Fibroblast of skin of scalp (primary cell): ENCODE data around the gene SLC23A3.
"Not testable (repeated sequence)": the region's sequence is repeated elsewhere in the genome, so short reads cannot be mapped to it uniquely, and the experiment has no call there.

Experiments used
- DNase-seq: peaks from one replicate; pipeline ENCODE4 v3.0.0-alpha.2; 2013

The SLC23A3 gene

GRCh38 chr2:219204425-219205164, 34.8 kb upstream of the SLC23A3 start:
- DNase-seq: no peak

- not testable (repeated sequence) for DNase-seq
Observed at GRCh38 chr2:219201331-219201730, 31.5 kb upstream of the SLC23A3 start.

GRCh38 chr2:219200502-219201326, 30.9 kb upstream of the SLC23A3 start:
- DNase-seq: not testable (repeated sequence)

GRCh38 chr2:219199470-219200211, 29.8 kb upstream of the SLC23A3 start:
- no peak for DNase-seq

- no peak for DNase-seq
Observed at GRCh38 chr2:219198974-219199373, 29.1 kb upstream of the SLC23A3 start.

GRCh38 chr2:219197388-219197787, 27.6 kb upstream of the SLC23A3 start:
- no peak for DNase-seq

GRCh38 chr2:219186754-219187456, 17.1 kb upstream of the SLC23A3 start:
- no peak for DNase-seq

- DNase-seq: no peak
Observed at GRCh38 chr2:219184121-219184520, 14.3 kb upstream of the SLC23A3 start.

- no peak for DNase-seq
Observed at GRCh38 chr2:219183151-219183772, 13.4 kb upstream of the SLC23A3 start.

- DNase-seq: no peak
Observed at GRCh38 chr2:219182331-219183150, 12.7 kb upstream of the SLC23A3 start.

GRCh38 chr2:219181531-219181930, 11.7 kb upstream of the SLC23A3 start:
- DNase-seq: no peak

GRCh38 chr2:219180961-219181360, 11.1 kb upstream of the SLC23A3 start:
- no peak for DNase-seq

- no peak for DNase-seq
Observed at GRCh38 chr2:219179601-219180465, 10.0 kb upstream of the SLC23A3 start.

- DNase-seq: no peak
Observed at GRCh38 chr2:219178377-219179175, 8.7 kb upstream of the SLC23A3 start.

GRCh38 chr2:219177552-219178376, 7.9 kb upstream of the SLC23A3 start, which contains the start of gene RETREG2:
RETREG2 (plus strand) TSS chr2:219178275; CDS start chr2:219178353, 78 bp downstream.
- peak; percentile 90 for DNase-seq

GRCh38 chr2:219176818-219177551, 7.2 kb upstream of the SLC23A3 start, which contains the start of gene CNPPD1:
CNPPD1 (minus strand) TSS chr2:219176925; CDS start chr2:219176828, 97 bp downstream.
- peak; percentile 80 for DNase-seq
